HG03354 (cell line): Measurements from ENCODE around the gene PKP1.

ENCODE experiments used
- ATAC-seq: cut with Tn5 transposase; IDR thresholded peaks from one replicate; pipeline ENCODE4 v1.9.1; 2021; ENCODE audit warnings: mild to moderate bottlenecking; ENCODE audit not compliant: unreplicated experiment, poor library complexity, severe bottlenecking

PKP1 gene

DNA sequence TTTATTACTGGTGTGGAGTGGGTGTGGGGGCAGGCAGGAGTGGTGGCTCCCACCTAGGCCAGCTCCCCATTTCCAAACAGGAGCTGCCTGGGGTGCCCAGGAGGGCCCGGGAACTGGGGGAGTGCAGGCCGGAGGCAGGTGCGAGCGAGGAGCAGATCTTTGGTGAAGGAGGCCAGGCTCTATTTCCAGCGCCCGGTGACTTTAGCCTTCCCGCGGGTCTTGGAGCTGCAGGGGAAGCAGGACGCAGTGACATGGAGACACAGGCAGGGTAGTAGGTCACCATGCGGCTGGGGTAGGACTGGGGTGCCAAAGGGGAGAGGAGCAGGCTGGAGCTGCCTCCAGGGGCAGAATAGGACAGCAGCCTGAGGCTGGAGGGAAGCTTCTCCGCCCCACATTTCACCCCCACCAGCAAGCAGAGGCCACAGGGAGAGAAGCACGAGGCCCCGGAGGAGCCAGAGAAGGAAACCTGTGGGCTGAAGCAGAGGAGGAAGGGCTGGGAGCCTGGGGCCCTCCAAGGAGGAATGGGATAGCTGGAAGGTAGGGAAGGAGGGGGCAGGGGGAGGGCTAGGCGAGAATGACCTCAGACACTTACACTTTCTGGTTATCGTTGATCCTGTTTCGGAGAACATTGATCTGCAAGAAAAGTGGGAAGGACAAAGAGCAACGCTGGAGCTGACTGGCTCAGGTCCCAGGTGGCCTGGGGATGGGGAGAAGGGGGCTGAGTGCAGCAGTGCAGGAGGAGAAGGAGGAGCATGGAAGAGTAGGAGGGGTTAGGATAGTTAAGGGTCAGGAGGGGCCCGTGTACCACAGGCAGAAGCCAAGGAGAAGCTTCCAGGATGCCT lies 75.9 kb downstream of the PKP1 start:
- no peak for ATAC-seq

DNA sequence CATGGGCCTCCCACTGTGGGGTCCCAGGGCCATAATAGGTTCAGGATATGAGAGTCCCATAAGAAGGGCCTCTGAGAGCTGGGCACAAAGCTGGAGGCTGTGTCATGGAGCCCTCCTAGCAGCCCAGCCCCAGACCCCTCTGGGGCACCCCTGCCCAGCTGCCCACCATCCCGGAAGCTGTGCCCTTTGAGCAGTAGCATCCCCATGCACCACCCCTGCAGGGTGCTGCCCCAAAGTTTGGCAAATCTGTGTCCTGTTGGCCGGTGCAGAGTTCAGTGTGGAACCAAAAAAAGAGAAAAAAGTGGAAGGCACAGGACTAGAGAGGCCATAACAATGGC lies 76.5 kb downstream of the PKP1 start:
- no peak for ATAC-seq

- ATAC-seq: no peak
These were observed 77.2 kb downstream of the PKP1 start for GRCh38 chr1:201360486-201360885.

GRCh38 chr1:201360901-201361651 lies 77.8 kb downstream of the PKP1 start:
- no peak for ATAC-seq

GRCh38 chr1:201361652-201362504 lies 78.6 kb downstream of the PKP1 start:
- ATAC-seq: no peak

DNA sequence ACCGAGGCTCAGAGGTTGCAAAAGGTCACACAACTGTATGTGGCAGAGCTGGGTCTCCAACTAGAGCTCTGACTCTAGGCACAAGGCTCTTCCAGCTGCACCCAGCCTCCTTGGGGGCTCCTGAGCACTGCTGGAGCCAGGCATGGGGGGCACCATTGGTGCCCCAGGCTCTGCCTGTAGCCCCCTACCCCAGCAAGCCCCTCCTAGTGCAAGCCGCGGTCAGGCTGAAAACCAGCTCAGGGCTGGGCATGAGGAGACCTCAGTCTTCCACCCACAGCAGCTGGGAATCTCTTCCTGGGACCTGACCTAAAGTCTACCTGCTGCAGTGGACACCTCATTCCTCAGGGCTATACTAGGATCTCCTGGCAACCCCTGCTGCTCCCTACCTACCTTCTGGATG lies 79.6 kb downstream of the PKP1 start:
- no peak for ATAC-seq

DNA sequence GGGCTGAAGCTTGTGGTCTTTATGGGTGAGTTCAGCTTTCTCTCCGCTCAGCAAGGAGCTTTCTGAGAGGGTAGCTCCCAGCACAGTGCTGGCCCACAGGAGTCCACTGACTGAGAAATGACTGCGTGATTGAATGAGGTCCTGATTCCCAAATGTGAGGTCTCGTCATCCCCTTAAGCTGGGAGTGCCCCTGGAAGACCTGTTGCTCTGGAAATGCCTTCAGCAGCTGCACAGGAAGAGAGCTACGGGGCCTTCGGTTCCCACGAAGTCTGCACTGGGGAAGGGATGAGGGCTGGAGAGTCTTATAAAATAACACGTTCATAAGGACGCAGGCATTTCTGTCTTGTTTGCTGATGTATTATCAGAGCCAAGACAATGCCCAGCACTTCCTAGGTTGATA lies 80.2 kb downstream of the PKP1 start:
- ATAC-seq: no peak

DNA sequence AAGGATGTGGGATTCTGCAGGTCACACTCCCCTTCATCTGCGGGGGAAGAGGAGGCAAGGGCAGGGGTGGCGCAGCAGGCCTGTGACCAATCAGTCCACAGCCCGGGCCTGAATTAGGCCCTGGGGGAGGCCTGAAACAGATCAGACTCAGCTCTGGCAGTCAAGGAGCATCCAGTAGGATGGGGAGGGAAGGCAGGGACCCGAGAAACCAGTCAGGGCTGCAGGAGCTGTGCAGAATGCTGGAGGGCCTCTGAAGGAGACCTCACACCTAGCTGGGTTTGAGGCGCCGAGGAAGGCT lies 81.5 kb downstream of the PKP1 start:
- no peak for ATAC-seq

- no peak for ATAC-seq
These were observed 81.9 kb downstream of the PKP1 start for GRCh38 chr1:201365251-201365650.

GRCh38 chr1:201366696-201367095 lies 83.4 kb downstream of the PKP1 start:
- ATAC-seq: no peak

DNA sequence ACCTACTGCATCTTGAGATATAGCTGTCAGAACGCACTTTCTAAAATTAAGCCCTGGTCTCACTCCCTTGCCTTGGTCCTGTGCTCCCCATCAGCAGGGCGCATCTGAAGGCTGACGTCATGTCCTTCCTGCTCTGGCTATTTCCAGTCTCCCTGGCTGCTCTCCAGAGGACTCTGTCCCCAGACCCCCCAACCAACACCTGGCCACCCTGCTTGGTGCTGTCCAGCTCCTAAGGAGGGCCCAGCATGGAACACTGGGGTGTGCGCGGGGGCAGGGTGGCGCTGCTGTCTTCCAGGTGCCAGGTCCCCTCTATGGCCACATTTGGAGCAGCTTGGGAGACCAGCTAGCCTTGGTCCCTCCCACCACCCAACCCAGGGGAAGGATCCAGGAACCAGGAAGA lies 85.9 kb downstream of the PKP1 start:
- no peak for ATAC-seq

DNA sequence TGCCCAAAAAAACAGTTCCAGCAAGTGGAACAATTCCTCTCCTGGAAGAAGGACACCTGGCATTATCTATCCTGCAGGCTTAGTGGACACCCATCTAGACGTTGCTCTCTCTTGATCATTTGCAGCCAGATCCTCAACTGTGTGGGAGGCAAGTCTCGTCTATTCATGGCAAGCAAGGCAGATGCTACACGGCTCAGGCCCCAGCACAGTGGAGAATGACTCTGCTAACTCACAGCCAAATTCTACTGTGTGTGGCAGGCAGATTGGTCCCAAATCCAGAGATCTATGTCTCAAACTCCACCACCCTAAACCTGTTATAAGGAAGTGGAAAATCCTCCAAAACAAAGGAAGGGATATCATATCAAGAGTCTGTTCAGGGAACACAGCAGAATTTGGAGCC lies 87.2 kb downstream of the PKP1 start:
- no peak for ATAC-seq

- no peak for ATAC-seq
These were observed 88.0 kb downstream of the PKP1 start for GRCh38 chr1:201371276-201371675.

- no peak for ATAC-seq
These were observed 88.5 kb downstream of the PKP1 start for GRCh38 chr1:201371792-201372191.

GRCh38 chr1:201374364-201374763 lies 91.1 kb downstream of the PKP1 start:
- no peak for ATAC-seq

DNA sequence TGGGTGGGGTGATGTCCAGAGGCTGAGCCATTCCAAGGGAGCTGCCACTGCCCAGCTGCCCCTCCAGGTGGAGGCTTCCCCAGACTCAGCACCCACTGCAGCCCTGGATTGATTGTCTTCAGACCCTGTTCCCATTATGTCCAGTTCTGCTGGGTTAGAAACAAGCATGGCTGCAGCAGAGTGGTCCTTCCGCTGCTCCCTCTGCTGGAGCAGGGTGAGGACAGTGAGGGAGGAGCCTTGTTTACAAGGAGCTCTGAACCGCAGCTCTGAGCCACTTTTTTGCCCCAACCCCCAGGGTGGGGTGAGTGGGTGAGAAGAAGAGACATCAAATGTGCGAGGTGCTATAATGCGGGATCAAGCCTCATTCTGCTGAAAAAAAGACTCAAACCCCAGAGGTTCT lies 91.9 kb downstream of the PKP1 start:
- ATAC-seq: no peak

DNA sequence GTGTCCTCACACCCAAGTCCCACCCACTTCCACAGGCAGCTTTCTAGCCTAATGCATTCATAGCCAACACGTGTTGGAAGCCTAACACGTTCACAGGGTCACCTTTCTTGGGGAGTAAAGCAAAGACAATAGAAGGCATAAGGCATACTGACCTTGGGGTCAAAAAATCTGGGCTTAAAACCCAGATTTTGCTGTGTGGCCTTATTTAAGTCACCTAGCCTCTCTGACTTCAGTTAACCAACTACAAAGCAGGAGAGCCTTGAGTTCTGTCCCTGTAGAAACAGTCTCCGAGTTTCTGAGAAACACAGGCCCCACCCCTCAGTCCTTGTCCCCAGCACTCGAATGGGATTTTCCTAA lies 92.8 kb downstream of the PKP1 start:
- no peak for ATAC-seq

GRCh38 chr1:201376464-201377374 lies 93.4 kb downstream of the PKP1 start:
- ATAC-seq: peak; percentile 46

DNA sequence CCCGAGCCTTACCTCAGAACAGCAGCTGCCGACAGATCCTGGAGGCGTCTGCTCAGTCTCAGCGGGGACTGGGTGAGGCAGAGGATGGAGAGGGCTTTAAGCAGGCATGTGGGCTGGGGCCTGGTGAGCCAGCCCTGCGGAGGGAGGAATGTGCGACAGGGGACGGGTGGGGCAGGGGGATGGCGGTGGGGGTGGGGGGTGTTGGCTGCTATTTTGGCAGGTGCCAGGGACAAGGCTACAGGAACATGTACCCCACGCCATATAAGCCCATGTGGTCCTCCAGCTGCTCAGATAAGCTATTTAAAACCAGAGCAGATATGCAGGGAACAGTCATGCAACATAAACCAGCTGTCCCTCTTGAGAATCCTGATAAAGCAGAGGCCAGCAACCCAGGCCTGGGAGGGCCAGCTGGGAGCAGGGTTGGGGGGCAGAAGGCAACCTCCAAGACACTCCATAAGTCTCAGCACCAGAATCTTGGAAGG lies 94.3 kb downstream of the PKP1 start, which contains the start of gene TNNT2:
Gene TNNT2, minus strand, starts transcription at position 70 of the 482 bp plus-strand sequence. CDS start 4,426 bp downstream, outside the sequence.
- ATAC-seq: no peak
